ENCODE data around the gene BRAF.
"Not testable (repeated sequence)": the region's sequence is repeated elsewhere in the genome, so short reads cannot be mapped to it uniquely, and the experiment has no call there.

Gene BRAF

DNA sequence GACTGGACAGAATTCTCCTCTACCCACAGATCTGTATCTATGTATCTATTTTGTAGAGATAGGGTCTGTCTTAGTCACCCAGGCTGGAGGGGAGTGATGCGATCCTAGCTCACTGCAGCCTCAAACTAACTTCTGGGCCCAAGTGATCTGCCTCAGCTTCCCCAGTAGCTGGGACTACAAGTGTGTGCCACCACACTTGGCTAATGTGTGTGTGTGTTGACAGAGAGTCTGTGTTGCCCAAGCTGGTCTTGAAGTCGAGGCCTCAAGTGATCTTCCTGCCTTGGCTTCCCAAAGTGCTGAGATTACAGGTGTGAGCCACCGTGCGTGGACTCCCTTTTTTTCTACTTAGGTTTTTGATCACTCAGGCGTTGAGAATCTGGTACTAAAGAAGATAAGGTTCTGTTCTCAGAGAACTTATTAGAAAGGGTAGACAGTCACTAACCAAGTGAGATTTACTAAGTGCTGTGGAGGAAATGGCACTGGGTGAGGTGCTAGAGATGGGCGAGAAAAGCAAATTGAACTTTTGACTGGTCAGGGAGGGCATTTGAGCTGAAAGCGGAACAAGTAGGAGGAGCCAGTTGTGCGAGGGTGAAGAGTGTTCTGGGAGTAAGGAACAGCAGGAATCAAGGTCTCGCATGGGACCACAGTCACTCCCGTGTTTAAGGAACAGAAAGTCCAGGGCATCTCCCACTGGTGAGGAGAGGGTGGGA is 210.2 kb downstream of the BRAF start:
- TF ChIP-seq GATA1 (IDR thresholded peaks at IDR 0.05; ENCODE audit: low read depth, low read length) (no peak), POLR2A (IDR thresholded peaks at IDR 0.05; ENCODE audit: low read length) (no peak)
- DNase-seq, result no peak

DNA sequence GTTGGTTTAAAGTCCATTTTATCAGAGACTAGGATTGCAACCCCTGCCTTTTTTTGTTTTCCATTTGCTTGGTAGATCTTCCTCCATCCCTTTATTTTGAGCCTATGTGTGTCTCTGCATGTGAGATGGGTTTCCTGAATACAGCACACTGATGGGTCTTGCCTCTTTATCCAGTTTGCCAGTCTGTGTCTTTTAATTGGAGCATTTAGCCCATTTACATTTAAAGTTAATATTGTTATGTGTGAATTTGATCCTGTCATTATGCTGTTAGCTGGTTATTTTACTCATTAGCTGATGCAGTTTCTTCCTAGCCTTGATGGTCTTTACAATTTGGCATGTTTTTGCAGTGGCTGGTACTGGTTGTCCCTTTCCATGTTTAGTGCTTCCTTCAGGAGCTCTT is 212.3 kb downstream of the BRAF start:
- DNase-seq, result not testable (repeated sequence)

DNA sequence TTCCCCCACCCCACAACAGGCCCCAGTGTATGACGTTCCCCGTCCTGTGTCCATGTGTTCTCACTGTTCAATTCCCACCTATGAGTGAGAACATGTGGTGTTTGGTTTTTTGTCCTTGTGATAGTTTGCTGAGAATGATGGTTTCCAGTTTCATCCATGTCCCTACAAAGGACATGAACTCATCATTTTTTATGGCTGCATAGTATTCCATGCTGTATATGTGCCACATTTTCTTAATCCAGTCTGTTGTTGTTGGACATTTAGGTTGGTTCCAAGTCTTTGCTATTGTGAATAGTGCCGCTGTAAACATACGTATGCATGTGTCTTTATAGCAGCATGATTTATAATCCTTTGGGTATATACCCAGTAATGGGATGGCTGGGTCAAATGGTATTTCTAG is 216.0 kb downstream of the BRAF start:
- DNase-seq, result not testable (repeated sequence)

DNA sequence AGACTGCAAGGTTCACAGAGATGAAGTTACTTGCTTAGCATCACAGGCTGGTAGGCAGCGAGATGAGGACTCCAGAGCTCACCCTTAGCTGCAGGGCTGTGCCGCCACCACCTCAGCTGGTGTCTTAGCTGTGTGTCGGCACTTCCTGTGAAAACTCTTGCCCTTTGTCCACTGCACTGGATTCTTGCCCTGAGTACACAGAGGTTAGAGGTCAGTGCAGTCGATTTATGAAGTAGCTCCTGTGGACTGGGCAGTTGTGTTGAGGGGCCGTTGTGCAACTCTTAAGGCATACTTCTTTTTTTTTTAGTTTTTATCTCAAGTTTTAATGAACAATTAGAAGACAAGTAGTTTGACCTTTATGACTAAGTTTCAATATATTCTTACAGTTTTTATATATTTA is 217.6 kb downstream of the BRAF start:
- TF ChIP-seq POLR2A (IDR thresholded peaks at IDR 0.05; ENCODE audit: low read length) (no peak), GATA1 (IDR thresholded peaks at IDR 0.05; ENCODE audit: low read depth, low read length) (no peak)
- DNase-seq, result no peak

DNA sequence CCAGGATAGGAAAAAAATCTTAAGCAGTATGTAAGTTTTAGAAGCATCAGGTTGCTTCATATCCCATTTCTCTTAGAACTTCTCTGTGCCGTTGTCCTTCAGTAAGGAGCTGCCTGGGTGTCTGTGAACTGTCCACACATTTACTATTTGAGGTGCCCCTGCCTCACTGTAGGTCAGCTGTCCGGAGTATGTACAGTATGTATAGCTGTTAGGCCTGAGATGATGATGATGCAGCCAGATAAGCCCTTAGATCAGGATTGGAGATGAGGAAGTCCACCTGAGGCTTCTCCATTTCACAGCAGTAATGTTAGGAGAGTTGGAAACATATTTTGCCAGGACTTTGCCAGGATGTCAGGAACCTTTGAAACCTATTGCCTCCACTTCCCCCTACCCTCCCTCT is 220.5 kb downstream of the BRAF start:
- no peak for TF ChIP-seq POLR2A (IDR thresholded peaks at IDR 0.05; ENCODE audit: low read length)
- TF ChIP-seq GATA1 (IDR thresholded peaks at IDR 0.05; ENCODE audit: low read depth, low read length), result no peak

DNA sequence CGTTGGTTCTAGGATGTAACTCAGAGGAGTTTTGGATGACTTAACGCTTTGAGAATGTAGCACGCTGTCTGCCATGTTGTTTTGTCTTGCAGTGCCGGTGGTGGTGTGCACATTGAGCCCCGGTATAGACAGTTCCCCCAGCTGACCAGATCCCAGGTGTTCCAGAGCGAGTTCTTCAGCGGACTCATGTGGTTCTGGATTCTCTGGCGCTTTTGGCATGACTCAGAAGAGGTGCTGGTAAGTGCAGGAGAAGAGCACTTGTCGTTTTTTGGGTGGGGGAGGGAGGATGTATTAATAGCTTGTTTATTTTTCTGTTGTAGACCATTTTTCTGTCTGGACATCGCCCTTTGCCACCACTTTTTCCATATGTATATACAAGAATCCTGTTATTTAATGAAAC is 222.0 kb downstream of the BRAF start:
- TF ChIP-seq POLR2A (IDR thresholded peaks at IDR 0.05; ENCODE audit: low read length) (no peak), GATA1 (IDR thresholded peaks at IDR 0.05; ENCODE audit: low read depth, low read length) (no peak)
- no peak for DNase-seq

More for the DNA sequence above, 220.5 kb downstream of the BRAF start:
- DNase-seq, result no peak

DNA sequence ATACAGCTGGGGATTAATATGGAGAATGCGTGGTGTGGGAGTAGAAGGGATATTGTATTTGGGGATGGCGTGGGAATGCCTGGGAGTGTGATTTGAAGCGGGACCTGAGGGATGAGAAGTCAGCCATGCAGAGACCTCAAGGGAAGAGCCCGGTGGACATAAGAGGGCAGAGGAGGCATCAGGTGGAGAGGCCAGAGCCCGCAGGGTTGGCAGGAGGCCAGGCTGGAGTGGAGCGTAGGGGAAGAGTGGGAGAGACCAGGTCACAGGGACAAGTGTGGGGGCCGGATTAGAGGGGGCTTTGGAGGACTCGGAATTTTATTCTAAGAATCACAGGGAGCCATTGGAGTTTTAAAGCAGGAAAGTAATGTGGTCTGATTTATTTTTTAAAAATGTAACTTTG is 226.3 kb downstream of the BRAF start:
- TF ChIP-seq GATA1 (IDR thresholded peaks at IDR 0.05; ENCODE audit: low read depth, low read length) (no peak), POLR2A (IDR thresholded peaks at IDR 0.05; ENCODE audit: low read length) (no peak)
- no peak for DNase-seq

DNA sequence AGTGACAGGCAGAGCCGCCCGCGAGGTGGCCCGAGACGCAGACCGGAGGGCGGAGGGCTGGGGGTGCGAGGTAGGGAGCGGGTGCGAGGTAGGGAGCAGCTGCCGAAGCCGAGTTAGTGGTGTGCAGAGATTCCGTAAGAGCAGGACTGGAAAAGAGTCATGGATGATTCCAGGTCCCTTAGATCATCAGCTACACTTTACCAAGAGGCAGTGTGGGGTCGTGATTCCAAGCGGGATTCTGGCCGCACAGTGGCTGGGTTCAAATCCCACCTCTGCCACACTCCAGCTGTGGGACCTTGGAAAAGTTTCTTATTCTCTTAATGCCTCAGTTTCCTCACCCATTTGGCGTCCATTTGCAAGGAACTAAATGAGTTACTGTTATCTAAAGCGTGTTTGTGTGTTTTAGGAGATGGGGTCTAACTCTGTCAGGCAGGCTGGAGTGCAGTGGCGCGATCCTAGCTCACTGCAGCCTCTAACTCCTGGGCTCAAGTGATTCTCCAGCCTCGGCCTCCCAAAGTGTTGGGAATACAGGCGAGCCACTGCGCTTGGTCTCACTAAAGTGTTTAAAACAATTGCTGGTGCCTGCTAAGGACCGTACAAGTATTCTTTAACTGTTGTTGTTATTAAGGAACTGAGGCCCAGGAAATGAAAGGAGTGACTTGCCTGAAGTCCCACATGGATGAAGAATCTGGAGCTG is 227.1 kb downstream of the BRAF start:
- no peak for TF ChIP-seq POLR2A (IDR thresholded peaks at IDR 0.05; ENCODE audit: low read length)
- TF ChIP-seq GATA1 (IDR thresholded peaks at IDR 0.05; ENCODE audit: low read depth, low read length), result no peak
- DNase-seq, result no peak

DNA sequence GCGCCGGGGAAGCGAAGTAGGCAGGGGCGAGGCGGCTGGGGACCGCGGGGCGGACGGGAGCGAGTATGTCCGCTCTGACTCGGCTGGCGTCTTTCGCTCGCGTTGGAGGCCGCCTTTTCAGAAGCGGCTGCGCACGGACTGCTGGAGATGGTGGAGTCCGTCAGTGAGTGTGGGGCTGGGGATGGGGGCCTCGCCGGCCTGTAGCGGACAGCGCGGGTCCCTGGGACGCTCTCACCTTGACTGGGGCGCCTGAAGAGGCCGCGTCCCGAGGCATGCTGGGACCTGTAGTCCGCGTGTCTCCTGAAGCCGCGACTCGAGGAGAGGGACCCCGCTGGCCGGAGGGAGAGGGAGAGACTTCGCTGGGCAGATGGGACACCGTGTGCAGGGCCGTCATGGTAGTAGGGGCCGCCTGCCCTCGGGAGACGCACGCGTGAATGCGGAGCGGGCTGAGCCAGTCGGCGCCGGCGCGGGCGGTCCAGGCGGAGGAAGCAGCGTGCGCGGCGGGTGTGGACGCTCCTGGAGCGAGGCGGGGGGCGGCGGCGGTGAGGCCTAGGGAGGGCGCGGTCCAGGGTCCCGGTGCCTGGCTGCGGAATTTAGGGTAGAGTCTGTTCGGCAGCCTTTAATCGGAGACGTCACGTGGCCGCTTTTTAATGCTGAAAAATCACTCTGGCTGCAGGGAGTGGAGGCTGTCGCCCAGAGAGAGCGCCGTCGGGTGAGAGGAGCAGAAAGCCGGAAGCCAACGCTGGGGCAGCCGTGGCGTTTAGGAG is 227.9 kb downstream of the BRAF start, which contains the start of gene NDUFB2:
NDUFB2 (plus strand) TSS at position 29 of the 767 bp plus-strand sequence; CDS start at position 66, 37 bp downstream.
- TF ChIP-seq GATA1 (IDR thresholded peaks at IDR 0.05; ENCODE audit: low read depth, low read length) (no peak), POLR2A (IDR thresholded peaks at IDR 0.05; ENCODE audit: low read length) (peak; percentile 86)
- DNase-seq, result peak; percentile 87 to 91

DNA sequence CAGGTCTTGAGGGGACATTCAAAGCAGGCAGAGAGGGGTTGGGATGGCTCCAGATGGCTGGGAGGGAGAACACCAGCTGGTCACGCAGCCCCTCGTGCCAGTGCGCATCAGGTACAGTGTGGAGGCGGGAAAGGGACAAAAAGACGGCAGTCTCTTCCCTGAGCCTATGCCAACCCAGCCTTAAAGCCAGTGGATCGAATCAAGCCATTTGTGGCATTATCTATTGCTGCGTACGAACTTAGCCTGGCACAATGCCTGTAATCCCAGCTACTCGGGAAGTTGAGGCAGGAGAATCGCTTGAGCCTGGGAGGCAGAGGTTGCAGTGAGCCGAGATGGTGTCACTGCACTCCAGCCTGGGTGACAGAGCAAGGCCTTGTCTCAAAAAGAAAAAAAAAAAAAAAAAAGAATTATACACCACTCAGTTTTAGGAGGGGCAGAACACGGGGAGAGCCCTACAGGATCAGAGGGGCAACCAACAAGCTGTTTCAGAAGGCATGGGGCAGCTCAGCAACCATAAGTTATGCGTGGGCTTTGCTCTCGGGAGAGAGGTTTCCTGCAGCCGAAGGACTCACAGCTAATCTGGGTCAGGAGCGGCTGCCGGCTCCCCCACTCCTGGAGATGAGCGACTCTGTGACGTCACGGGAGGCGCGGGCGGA is 228.6 kb downstream of the BRAF start:
- peak; percentile 91 to 95 for DNase-seq
- no peak for TF ChIP-seq POLR2A (IDR thresholded peaks at IDR 0.05; ENCODE audit: low read length)
- TF ChIP-seq GATA1 (IDR thresholded peaks at IDR 0.05; ENCODE audit: low read depth, low read length), result no peak

DNA sequence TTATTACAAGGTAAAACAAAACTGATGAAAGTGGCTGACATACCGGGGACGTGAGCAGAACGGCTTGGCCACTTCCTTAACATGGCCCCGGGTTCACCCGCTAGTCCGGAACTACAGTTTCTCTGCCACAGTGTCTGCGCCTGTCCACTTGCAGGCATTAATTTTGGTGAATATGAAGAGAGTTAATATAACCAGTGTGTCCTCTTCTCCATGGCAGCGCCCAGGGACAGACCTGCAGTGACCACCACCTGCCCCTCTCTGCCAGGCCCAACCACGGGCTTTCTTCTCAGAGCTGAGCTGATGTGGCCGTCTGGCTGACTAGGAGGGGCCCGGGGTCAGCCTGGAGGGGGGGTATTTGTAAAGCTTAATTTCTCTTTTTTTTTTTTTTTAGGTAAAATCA is 229.3 kb downstream of the BRAF start:
- TF ChIP-seq GATA1 (IDR thresholded peaks at IDR 0.05; ENCODE audit: low read depth, low read length), result no peak
- TF ChIP-seq POLR2A (IDR thresholded peaks at IDR 0.05; ENCODE audit: low read length), result no peak
- DNase-seq, result no peak

DNA sequence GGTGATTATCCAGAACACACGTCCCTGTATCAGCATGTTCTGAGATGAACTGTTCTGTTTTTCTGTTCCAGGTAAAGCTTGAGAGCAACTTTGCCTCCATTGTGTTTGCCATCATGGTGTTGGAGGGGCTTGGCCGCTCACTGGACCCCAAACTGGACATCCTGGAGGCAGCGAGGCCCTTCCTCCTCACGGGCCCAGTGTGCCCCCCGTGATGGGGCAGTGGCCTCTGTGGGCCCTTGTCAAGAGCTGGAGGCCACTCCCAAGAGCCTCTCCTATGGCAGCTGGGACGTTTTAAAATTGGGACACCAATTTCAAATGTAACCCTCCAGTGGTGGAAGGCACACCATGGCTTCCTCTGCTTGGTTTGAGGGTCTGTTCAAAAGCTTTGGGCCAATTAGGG is 230.1 kb downstream of the BRAF start:
- no peak for TF ChIP-seq GATA1 (IDR thresholded peaks at IDR 0.05; ENCODE audit: low read depth, low read length)
- TF ChIP-seq POLR2A (IDR thresholded peaks at IDR 0.05; ENCODE audit: low read length), result no peak
- no peak for DNase-seq

DNA sequence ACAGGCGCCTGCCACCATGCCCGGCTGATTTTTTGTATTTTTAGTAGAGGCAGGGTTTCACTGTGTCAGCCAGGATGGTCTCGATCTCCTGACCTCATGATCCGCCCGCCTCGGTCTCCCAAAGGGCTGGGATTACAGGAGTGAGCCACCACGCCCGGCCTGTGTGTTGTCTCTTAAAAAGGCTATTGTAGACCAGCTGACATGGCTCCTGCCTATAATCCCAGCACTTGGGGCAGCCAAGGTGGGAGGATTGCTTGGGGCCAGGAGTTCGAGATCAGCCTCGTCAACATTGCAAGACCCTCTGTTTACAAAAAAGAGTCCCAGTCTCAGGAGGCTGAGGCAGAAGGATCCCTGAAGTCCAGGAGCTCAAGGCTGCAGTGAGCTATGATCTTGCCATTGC is 230.9 kb downstream of the BRAF start:
- DNase-seq, result not testable (repeated sequence)

DNA sequence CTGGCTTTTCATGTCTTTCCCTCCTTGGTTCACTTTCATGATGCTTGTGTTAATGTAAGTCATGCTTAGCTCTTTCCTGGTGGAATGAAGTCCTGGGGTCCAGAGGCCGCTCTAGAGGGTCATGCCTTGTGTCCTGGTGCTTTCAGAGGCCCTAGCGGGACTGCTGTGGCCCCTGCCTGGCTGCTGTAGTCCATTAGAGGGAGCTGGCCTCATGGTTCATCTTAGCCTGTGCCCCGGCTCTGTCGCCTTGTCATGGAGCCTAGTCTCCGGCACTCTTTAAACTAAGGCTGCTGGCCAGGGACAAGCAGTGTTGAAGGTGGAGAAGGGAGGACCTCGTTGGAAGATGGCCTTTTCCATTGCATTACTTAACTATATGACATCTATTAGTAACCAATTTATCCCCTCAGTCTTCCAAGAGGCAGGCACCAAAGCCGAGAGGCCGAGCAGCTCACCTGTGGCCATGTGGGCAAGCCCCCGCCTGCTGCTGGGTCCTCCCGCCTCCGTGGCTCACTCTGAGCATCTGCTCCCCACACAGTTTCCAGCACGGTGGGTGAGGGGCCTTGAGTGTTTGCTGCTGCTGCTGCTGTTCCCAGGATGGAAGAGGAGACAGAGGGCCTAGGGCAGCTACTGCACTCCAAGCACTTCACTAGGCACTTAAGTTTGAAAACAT is 233.2 kb downstream of the BRAF start:
- TF ChIP-seq GATA1 (IDR thresholded peaks at IDR 0.05; ENCODE audit: low read depth, low read length) (no peak), POLR2A (IDR thresholded peaks at IDR 0.05; ENCODE audit: low read length) (no peak)
- DNase-seq, result no peak

All from erythroblast (primary cell).